SK-N-SH (cell line): ENCODE data around the gene ZDHHC14. TPM values are rescaled to one million over a fixed set of nuclear protein-coding genes. Genes with fewer than 3 reads are reported as not detected.

Experiments
- CTCF ChIA-PET: fragments of 300-600, 350-600 bp; formaldehyde crosslinking; extraction: SDS; loops from one replicate; lab custom pipeline; 2021; lab: Yijun Ruan, JAX
- POLR2A ChIA-PET: fragments of 350-600 bp; sonication (Branson Sonifier 250); formaldehyde crosslinking; extraction: SDS; loops from one replicate; lab custom pipeline; 2020; ENCODE audit warnings: antibody characterized with exemption, inconsistent platforms; lab: Yijun Ruan, JAX
- DNase-seq: peaks from one replicate; pipeline ENCODE4 v3.0.0; 2012
- H2AFZ ChIP-seq: fragments of 200-600 bp; sonication (generic); 2 replicates; pipeline ENCODE4 v1.8.1; 2016; ENCODE audit warnings: antibody characterized with exemption, mild to moderate bottlenecking, low read depth
- H3F3A ChIP-seq: fragments of 200-600 bp; sonication (generic); replicated peaks from 2 replicates; pipeline ENCODE3; 2016; ENCODE audit warnings: antibody characterized with exemption, mild to moderate bottlenecking; ENCODE audit not compliant: insufficient read depth
- H3K27ac ChIP-seq, 2 experiments: fragments of 200-500 bp in 1 of 2; fragments of 200-600 bp in 1 of 2; sonication (Bioruptor generic) in 1 of 2; sonication (generic), shearing (Covaris generic) in 1 of 2; 2 replicates each; pipeline versions ENCODE4 v1.5.1 to v1.6.1; 2014 to 2016; ENCODE audit warnings: low read depth in 2 of 2, inconsistent platforms in 1 of 2, low read length in 1 of 2, mild to moderate bottlenecking in 1 of 2, mixed read lengths in 1 of 2
- H3K27me3 ChIP-seq: fragments of 200-600 bp; sonication (generic), shearing (Covaris generic); 2 replicates; pipeline ENCODE4 v1.6.1; 2016; ENCODE audit warnings: mixed run types; ENCODE audit not compliant: insufficient read depth
- H3K36me3 ChIP-seq, 2 experiments: fragments of 200-500 bp in 1 of 2; fragments of 200-600 bp in 1 of 2; sonication (Bioruptor generic) in 1 of 2; sonication (generic) in 1 of 2; replicated peaks in 1 of 2; 2 replicates each; pipeline versions ENCODE3 to v1.5.1; 2014 to 2016; ENCODE audit warnings: low read length in 1 of 2, mild to moderate bottlenecking in 1 of 2; ENCODE audit not compliant: insufficient read depth in 2 of 2, control insufficient read depth in 1 of 2
- H3K4me1 ChIP-seq, 2 experiments: fragments of 200-500 bp in 1 of 2; fragments of 200-600 bp in 1 of 2; sonication (Bioruptor generic) in 1 of 2; sonication (generic), shearing (Covaris generic) in 1 of 2; 2 replicates each; pipeline versions ENCODE4 v1.5.1 to v1.6.1; 2014 to 2016; ENCODE audit warnings: low read depth in 1 of 2, low read length in 1 of 2, mixed run types in 1 of 2; ENCODE audit not compliant: insufficient read depth in 2 of 2, control insufficient read depth in 1 of 2
- H3K4me2 ChIP-seq: fragments of 200-600 bp; sonication (generic), shearing (Covaris generic); 2 replicates; pipeline ENCODE4 v1.6.1; 2017; ENCODE audit warnings: mixed run types
- H3K4me3 ChIP-seq, 2 experiments: fragments of 200-500 bp in 1 of 2; fragments of 200-600 bp in 1 of 2; sonication (Bioruptor generic) in 1 of 2; sonication (generic), shearing (Covaris generic) in 1 of 2; 2 replicates each; pipeline versions ENCODE4 v1.5.1 to v1.8.1; 2014 to 2016; ENCODE audit warnings: low read depth in 2 of 2, inconsistent platforms in 1 of 2, low read length in 1 of 2, mild to moderate bottlenecking in 1 of 2, mixed read lengths in 1 of 2, moderate library complexity in 1 of 2
- H3K79me2 ChIP-seq: fragments of 200-600 bp; sonication (generic); 2 replicates; pipeline ENCODE4 v1.8.1; 2017; ENCODE audit warnings: mild to moderate bottlenecking; ENCODE audit not compliant: insufficient read depth
- H3K9ac ChIP-seq: fragments of 200-600 bp; sonication (generic); 2 replicates; pipeline ENCODE4 v1.6.1; 2017; ENCODE audit warnings: mixed run types
- H3K9me2 ChIP-seq: fragments of 200-600 bp; sonication (generic); 2 replicates; pipeline ENCODE4 v1.6.1; 2017; ENCODE audit warnings: mixed run types
- H3K9me3 ChIP-seq: fragments of 200-600 bp; sonication (generic); 2 replicates; pipeline ENCODE4 v1.6.1; 2017; ENCODE audit warnings: mixed run types, mild to moderate bottlenecking, moderate library complexity
- H4K20me1 ChIP-seq: fragments of 200-600 bp; sonication (generic); 2 replicates; pipeline ENCODE4 v1.6.1; 2017; ENCODE audit warnings: mild to moderate bottlenecking, mixed run types; ENCODE audit not compliant: insufficient read depth
- CHD2 ChIP-seq: fragments of 150-350 bp; IDR thresholded peaks from 2 replicates; pipeline ENCODE4 v1.6.1; 2018; ENCODE audit warnings: low read length; ENCODE audit not compliant: partially characterized antibody
- ELF1 ChIP-seq: IDR thresholded peaks from 2 replicates; pipeline ENCODE4 v1.4.0; 2012
- EP300 ChIP-seq, 2 experiments: IDR thresholded peaks; 2 replicates each; pipeline versions ENCODE4 v1.4.0 to v1.6.1; 2012; ENCODE audit warnings: borderline replicate concordance in 1 of 2, low read depth in 1 of 2, low read length in 1 of 2
- EZH2phosphoT487 ChIP-seq: fragments of 200-600 bp; sonication (generic); IDR thresholded peaks from 2 replicates; pipeline ENCODE4 v1.6.1; 2017; ENCODE audit warnings: low read depth, mixed run types, mild to moderate bottlenecking, antibody characterized with exemption, moderate library complexity, borderline replicate concordance
- FOSL2 ChIP-seq: IDR thresholded peaks from 2 replicates; pipeline ENCODE4 v1.4.0; 2012; ENCODE audit warnings: low read depth, mild to moderate bottlenecking, moderate library complexity, borderline replicate concordance
- FOXJ3 ChIP-seq: sonication (generic); formaldehyde crosslinking; IDR thresholded peaks from 2 replicates; pipeline ENCODE4 v1.5.1; 2020; ENCODE audit warnings: mild to moderate bottlenecking, missing genetic modification reagents
- FOXM1 ChIP-seq: IDR thresholded peaks from 2 replicates; pipeline ENCODE4 v1.4.0; 2012; ENCODE audit warnings: low read depth, mild to moderate bottlenecking
- GABPA ChIP-seq: IDR thresholded peaks from 2 replicates; pipeline ENCODE4 v1.4.0; 2012; ENCODE audit warnings: low read depth, mild to moderate bottlenecking
- JUND ChIP-seq: IDR thresholded peaks from 2 replicates; pipeline ENCODE4 v1.4.0; 2012
- MEF2A ChIP-seq: IDR thresholded peaks from 2 replicates; pipeline ENCODE4 v1.4.0; 2012; ENCODE audit warnings: low read depth, borderline replicate concordance
- MXI1 ChIP-seq: IDR thresholded peaks from 2 replicates; pipeline ENCODE4 v1.6.1; 2012; ENCODE audit warnings: mild to moderate bottlenecking, low read depth, low read length, improper control_type of control experiment
- NFIC ChIP-seq: IDR thresholded peaks from 2 replicates; pipeline ENCODE4 v1.4.0; 2012; ENCODE audit warnings: borderline replicate concordance
- NRF1 ChIP-seq: IDR thresholded peaks from 2 replicates; pipeline ENCODE4 v1.6.1; 2012; ENCODE audit warnings: low read depth, mild to moderate bottlenecking, low read length
- POLR2AphosphoS5 ChIP-seq: IDR thresholded peaks from 2 replicates; pipeline ENCODE4 v1.6.1; 2012; ENCODE audit warnings: low read depth, low read length
- RCOR1 ChIP-seq: fragments of 150-350 bp; IDR thresholded peaks from 2 replicates; pipeline ENCODE4 v1.6.1; 2017; ENCODE audit warnings: antibody characterized with exemption, low read length
- RFX5 ChIP-seq: IDR thresholded peaks from 2 replicates; pipeline ENCODE4 v1.6.1; 2012; ENCODE audit warnings: mild to moderate bottlenecking, improper control_type of control experiment, low read length
- RXRA ChIP-seq: IDR thresholded peaks from 2 replicates; pipeline ENCODE4 v1.4.0; 2012; ENCODE audit warnings: low read depth, mild to moderate bottlenecking, borderline replicate concordance
- SIN3A ChIP-seq: IDR thresholded peaks from 2 replicates; pipeline ENCODE4 v1.6.1; 2012; ENCODE audit warnings: low read depth, mild to moderate bottlenecking, low read length, moderate library complexity, borderline replicate concordance
- SMC3 ChIP-seq: IDR thresholded peaks from 2 replicates; pipeline ENCODE4 v1.6.1; 2012; ENCODE audit warnings: low read depth, low read length, improper control_type of control experiment
- TCF12 ChIP-seq: IDR thresholded peaks from 2 replicates; pipeline ENCODE4 v1.4.0; 2012
- TEAD4 ChIP-seq: IDR thresholded peaks from 2 replicates; pipeline ENCODE4 v1.4.0; 2012; ENCODE audit warnings: mild to moderate bottlenecking, borderline replicate concordance; ENCODE audit not compliant: insufficient read depth
- USF1 ChIP-seq: IDR thresholded peaks from 2 replicates; pipeline ENCODE4 v1.4.0; 2012; ENCODE audit warnings: low read depth, borderline replicate concordance
- USF2 ChIP-seq: fragments of 150-350 bp; IDR thresholded peaks from 2 replicates; pipeline ENCODE4 v1.6.1; 2017; ENCODE audit warnings: antibody characterized with exemption, low read length, low read depth, borderline replicate concordance
- YY1 ChIP-seq: IDR thresholded peaks from 2 replicates; pipeline ENCODE4 v1.4.0; 2012; ENCODE audit warnings: low read depth, mild to moderate bottlenecking
- WGBS: methylation state at CpG from one replicate; pipeline ENCODE4 v1.1.6; 2017; ENCODE audit warnings: low lambda C conversion rate; 5-methylcytosine and 5-hydroxymethylcytosine counted together
- polyA plus RNA-seq, 3 experiments: library from polyadenylated mRNA; depleted of rRNA; stranded (reverse); fragments of >200 nt; gene quantifications; 2 replicates each; pipeline ENCODE4 v1.2.3, GENCODE V29; 2012

The ZDHHC14 gene
- polyA plus RNA-seq, 1 of the 3 experiments (the other 2 are of a cell fraction): 5.4 TPM

- Histone ChIP-seq H3K4me1 (peaks cover 12 to 15% of the 10 kb centered on the region in 2 experiments; a peak in 2 of 4 replicates), H3K4me2 (no peak overlapping the region), H3K9me3 (no peaks in the 10 kb centered on the region), H3F3A (peaks cover 15% of the 10 kb centered on the region), H3K27me3 (no peaks in the 10 kb centered on the region), H3K4me3 (no peak overlapping the region), H3K9me2 (no peaks in the 10 kb centered on the region), H4K20me1 (no peaks in the 10 kb centered on the region), H3K27ac (no peak overlapping the region), H3K79me2 (no peaks in the 10 kb centered on the region), H3K36me3 (no peaks in the 10 kb centered on the region), H3K9ac (no peak overlapping the region), H2AFZ (no peak overlapping the region)
- CTCF ChIA-PET: interaction anchor here (1.1 to 1.2 kb wide), 2 partner anchors 63 to 223 kb away, joined by 3 to 4 read pairs; no protein-coding TSS in a partner anchor
- DNase-seq: no peak
- WGBS: 84% methylated on average over 5 of the region's 5 CpGs
- POLR2A ChIA-PET: no interaction called here
- TF ChIP-seq YY1 (no peak), FOSL2 (no peak), USF1 (no peak), MXI1 (no peak), EP300 (IDR thresholded peaks at IDR 0.05; ENCODE audit: borderline replicate concordance in 1 of 2, low read depth in 1 of 2, low read length in 1 of 2) (no peak), TCF12 (no peak), RCOR1 (no peak), ELF1 (no peak), SIN3A (no peak), FOXM1 (no peak), RXRA (no peak), GABPA (no peak), SMC3 (no peak), JUND (no peak), POLR2AphosphoS5 (no peak), NFIC (no peak), CHD2 (no peak), EZH2phosphoT487 (no peak)
Observed at GRCh38 chr6:157538168-157538567, 157.2 kb downstream of the ZDHHC14 start.

DNA sequence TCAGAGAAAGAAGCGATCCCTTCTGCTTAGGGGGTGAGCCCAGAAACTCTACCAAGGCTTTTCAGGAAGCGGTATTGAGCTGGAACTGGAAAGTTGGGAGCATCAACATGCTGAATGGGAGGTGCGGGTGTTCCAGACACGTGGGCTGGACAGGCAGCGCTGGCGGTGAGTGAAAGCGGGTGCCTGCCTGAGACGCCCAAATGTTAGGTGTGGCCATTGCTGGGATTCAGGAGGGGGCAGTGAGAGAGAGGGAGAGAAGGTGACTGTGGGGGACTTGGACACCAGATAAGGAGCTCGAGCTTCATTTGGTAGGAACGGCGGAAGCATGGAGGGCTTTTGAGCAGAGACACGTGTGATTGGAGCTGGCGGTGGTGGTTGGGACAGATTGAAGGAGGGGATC lies 157.7 kb downstream of the ZDHHC14 start:
- no peak for DNase-seq
- CTCF ChIA-PET: interaction anchor here (1.2 kb wide), 1 partner anchor 62 kb away, joined by 4 read pairs; no protein-coding TSS in a partner anchor
- H3F3A ChIP-seq: peaks cover 15% of the 10 kb centered on the region

More for the DNA sequence above, 157.7 kb downstream of the ZDHHC14 start:
- H3K4me2 ChIP-seq: no peak overlapping the region
- POLR2A ChIA-PET: no interaction called here
- no peaks in the 10 kb centered on the region for H4K20me1 ChIP-seq
- peaks cover 10 to 12% of the 10 kb centered on the region in 2 experiments; a peak in 2 of 4 replicates for H3K4me1 ChIP-seq
- WGBS: 98% methylated on average over 13 of the region's 13 CpGs
- no peak overlapping the region for H2AFZ ChIP-seq
- no peaks in the 10 kb centered on the region for H3K9me3 ChIP-seq
- TF ChIP-seq MEF2A: no peak
- TF ChIP-seq MXI1: no peak
- TF ChIP-seq TEAD4: no peak
- no peak for TF ChIP-seq USF2
- TF ChIP-seq ELF1: no peak
- no peak for TF ChIP-seq EZH2phosphoT487
- no peak for TF ChIP-seq FOXM1
- TF ChIP-seq FOSL2: no peak
- TF ChIP-seq NRF1: no peak
- TF ChIP-seq RFX5: no peak
- no peak for TF ChIP-seq FOXJ3 (CRISPR knock-in tag)
- no peak overlapping the region for H3K9ac ChIP-seq
- no peak overlapping the region for H3K27ac ChIP-seq
- peaks cover 0 to 3% of the 10 kb centered on the region in 2 experiments for H3K36me3 ChIP-seq
- H3K9me2 ChIP-seq: no peaks in the 10 kb centered on the region
- H3K4me3 ChIP-seq: no peak overlapping the region
- no peaks in the 10 kb centered on the region for H3K79me2 ChIP-seq
- H3K27me3 ChIP-seq: no peaks in the 10 kb centered on the region
